SU-DHL-6 (cell line): Measurements from ENCODE around the gene APOL3.

ENCODE experiments used
- CTCF ChIP-seq: fragments of 200-600 bp; sonication (generic); IDR thresholded peaks from one replicate; pipeline ENCODE4 v1.5.1; 2017; ENCODE audit warnings: antibody characterized with exemption, mild to moderate bottlenecking, low read length, moderate library complexity; ENCODE audit not compliant: insufficient read depth, poor library complexity, severe bottlenecking
- EZH2phosphoT487 ChIP-seq: fragments of 200-600 bp; sonication (generic), shearing (Covaris generic); conservative IDR thresholded peaks from 2 replicates; pipeline ENCODE4 v1.6.1; 2018; ENCODE audit warnings: mild to moderate bottlenecking, antibody characterized with exemption, low read length, moderate library complexity, mixed read lengths

DNA sequence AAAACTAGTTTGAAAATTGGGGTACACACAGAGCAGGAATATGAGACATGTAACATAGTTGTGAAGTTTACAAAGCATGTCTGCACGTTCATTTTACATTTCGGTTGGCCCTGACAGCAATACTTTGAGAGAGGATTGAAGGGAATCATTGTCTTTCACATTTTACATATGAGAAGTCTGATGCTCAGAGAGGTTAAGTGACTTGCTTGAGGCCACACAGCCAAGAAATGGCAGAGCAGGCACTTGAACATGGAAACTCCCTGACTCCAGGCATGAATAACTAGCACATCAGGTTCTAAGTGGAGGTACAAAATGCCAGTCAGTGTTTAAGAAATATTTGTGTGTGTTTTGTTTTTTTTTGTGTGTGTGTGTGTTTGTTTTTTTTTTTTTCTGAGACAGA, 53.6 kb downstream of the APOL3 start:
- TF ChIP-seq CTCF = no peak
- TF ChIP-seq EZH2phosphoT487 = no peak
